T-cell (primary cell): ENCODE data around the gene ARHGEF25. TPM values are rescaled to one million over a fixed set of nuclear protein-coding genes. Genes with fewer than 3 reads are reported as not detected.
"Not testable (repeated sequence)": the region's sequence is repeated elsewhere in the genome, so short reads cannot be mapped to it uniquely, and the experiment has no call there.

ENCODE experiments used
- ATAC-seq, 4 experiments: fragments of 200-7000 bp in 3 of 4; fragments of 150-1000 bp in 1 of 4; cut with Tn5 transposase; replicated peaks in 1 of 4; 1 replicate in 3 of 4; 2 replicates in 1 of 4; pipeline ENCODE4 v1.10.0; 2021; ENCODE audit warnings: moderate library complexity in 3 of 4, mild to moderate bottlenecking in 2 of 4, moderate number of reproducible peaks in 1 of 4
- CTCF ChIA-PET, 2 donors: fragments of 300-600 bp; sonication (Branson Sonifier 250); formaldehyde crosslinking; loops; one replicate each; lab custom pipeline; 2022; ENCODE audit warnings: antibody characterized with exemption in 2 of 2; lab: Charles Lee
- POLR2A ChIA-PET, 2 donors: fragments of 300-600 bp; sonication (Branson Sonifier 250); formaldehyde crosslinking; loops; one replicate each; lab custom pipeline; 2022; ENCODE audit warnings: antibody characterized with exemption in 2 of 2; lab: Charles Lee
- DNase-seq, 35 experiments: peaks; one replicate each; pipeline versions ENCODE4 v3.0.0 to v3.0.0-alpha.2; 2013 to 2023
- H3K27ac ChIP-seq: one replicate; pipeline ENCODE4 v1.5.1; 2013; ENCODE audit warnings: low read length
- H3K27me3 ChIP-seq, 2 experiments: replicated peaks in 1 of 2; 1 replicate in 1 of 2; 2 replicates in 1 of 2; pipeline versions ENCODE4 v1.6.1 to v1.7.0; 2013; ENCODE audit warnings: low read length in 1 of 2, mixed read lengths in 1 of 2; ENCODE audit not compliant: control insufficient read depth in 2 of 2, insufficient read depth in 2 of 2; ENCODE audit errors: extremely low read depth in 1 of 2
- H3K36me3 ChIP-seq, 2 donors: 1 replicate in 1 of 2; 2 replicates in 1 of 2; pipeline versions ENCODE4 v1.6.1 to v1.7.0; 2013; ENCODE audit warnings: low read length in 1 of 2; ENCODE audit not compliant: control insufficient read depth in 2 of 2, insufficient read depth in 1 of 2; ENCODE audit errors: extremely low read depth in 1 of 2
- H3K4me1 ChIP-seq, 2 experiments: 1 replicate in 1 of 2; 2 replicates in 1 of 2; pipeline versions ENCODE4 v1.6.1 to v1.7.0; 2013; ENCODE audit warnings: low read length in 2 of 2, mixed read lengths in 1 of 2; ENCODE audit not compliant: insufficient read depth in 2 of 2, control insufficient read depth in 1 of 2; ENCODE audit errors: extremely low read depth in 1 of 2
- H3K4me3 ChIP-seq, 2 donors: 1 replicate in 1 of 2; 2 replicates in 1 of 2; pipeline versions ENCODE4 v1.5.1 to v1.7.0; 2013; ENCODE audit warnings: mild to moderate bottlenecking in 2 of 2, low read length in 1 of 2, moderate library complexity in 1 of 2; ENCODE audit not compliant: control insufficient read depth in 1 of 2; ENCODE audit errors: extremely low read depth in 1 of 2
- H3K9me3 ChIP-seq: 2 replicates; pipeline ENCODE4 v1.7.0; 2013
- H3K27ac Mint-ChIP-seq, 2 donors: one replicate each; pipeline ENCODE4 v1.8.0; 2020 to 2021; ENCODE audit warnings: mild to moderate bottlenecking in 2 of 2, mixed read lengths in 2 of 2
- H3K27me3 Mint-ChIP-seq, 2 donors: one replicate each; pipeline ENCODE4 v1.8.0; 2021 to 2022; ENCODE audit warnings: mixed read lengths in 2 of 2
- H3K36me3 Mint-ChIP-seq: one replicate; pipeline ENCODE4 v1.8.0; 2021; ENCODE audit warnings: mixed read lengths
- H3K4me1 Mint-ChIP-seq, 3 donors: one replicate each; pipeline ENCODE4 v1.8.0; 2020 to 2022; ENCODE audit warnings: mixed read lengths in 3 of 3, mild to moderate bottlenecking in 1 of 3
- H3K4me3 Mint-ChIP-seq, 3 donors: one replicate each; pipeline ENCODE4 v1.8.0; 2020 to 2022; ENCODE audit warnings: mild to moderate bottlenecking in 3 of 3, mixed read lengths in 3 of 3, moderate library complexity in 3 of 3
- H3K9me3 Mint-ChIP-seq, 3 donors: one replicate each; pipeline ENCODE4 v1.8.0; 2020 to 2022; ENCODE audit warnings: mixed read lengths in 3 of 3
- WGBS: methylation state at CpG from one replicate; pipeline ENCODE4 v1.1.5; 2013; ENCODE audit warnings: missing lambda C conversion rate; ENCODE audit not compliant: insufficient coverage; 5-methylcytosine and 5-hydroxymethylcytosine counted together
- total RNA-seq, 35 experiments: library from RNA in 6 of 35; stranded (reverse) in 6 of 35; fragments of 120-200 nt in 1 of 35; gene quantifications; one replicate each; pipeline versions ENCODE4 v1.2.1 to v1.2.4 and lab custom pipeline; 2013 to 2026

The ARHGEF25 gene
- total RNA-seq, 5 donors from 2014 or later (not counting 1 experiment from before 2014, with no cell fraction given) = 0.67 to 1.4 (median 0.84) TPM

DNA sequence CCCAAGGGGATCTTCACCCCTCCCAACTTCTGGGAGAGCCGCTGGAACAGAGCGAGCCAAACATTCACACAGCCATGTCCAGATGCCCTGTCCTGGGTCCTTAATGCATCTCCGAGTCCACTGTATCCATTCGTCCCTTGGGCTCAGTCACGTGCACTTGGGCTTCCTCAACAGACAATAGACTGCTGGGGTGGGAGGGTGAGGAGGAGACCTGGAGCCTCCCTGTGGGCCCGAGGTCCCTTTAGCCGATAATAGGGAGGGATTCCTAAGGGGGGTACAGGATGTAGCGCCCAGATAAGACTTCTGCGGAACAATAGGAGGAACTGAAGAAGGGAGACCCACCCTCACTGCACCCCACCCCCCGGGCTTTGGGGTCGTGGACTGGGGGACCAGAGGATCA is 6.7 kb downstream of the ARHGEF25 start:
- Mint-ChIP-seq H3K9me3 (no peaks in the 10 kb centered on the region), H3K27me3 (peaks cover 58 to 74% of the 10 kb centered on the region in 2 donors), H3K4me1 (peaks cover 26 to 31% (median 30%) of the 10 kb centered on the region in 3 donors), H3K36me3 (no peaks in the 10 kb centered on the region), H3K4me3 (no peak overlapping the region), H3K27ac (no peak overlapping the region)
- no peak overlapping the region for H3K27ac ChIP-seq
- CTCF ChIA-PET = no interaction called here
- POLR2A ChIA-PET = no interaction called here
- H3K4me1 ChIP-seq = peaks cover 7 to 32% of the 10 kb centered on the region in 2 experiments
- WGBS = 47% methylated on average over 5 of the region's 11 CpGs
- no peak for ATAC-seq
- peaks cover 10 to 93% of the 10 kb centered on the region in 2 experiments for H3K27me3 ChIP-seq
- no peaks in the 10 kb centered on the region for H3K36me3 ChIP-seq
- DNase-seq = no peak
- no peak overlapping the region for H3K4me3 ChIP-seq
- H3K9me3 ChIP-seq = no peaks in the 10 kb centered on the region

DNA sequence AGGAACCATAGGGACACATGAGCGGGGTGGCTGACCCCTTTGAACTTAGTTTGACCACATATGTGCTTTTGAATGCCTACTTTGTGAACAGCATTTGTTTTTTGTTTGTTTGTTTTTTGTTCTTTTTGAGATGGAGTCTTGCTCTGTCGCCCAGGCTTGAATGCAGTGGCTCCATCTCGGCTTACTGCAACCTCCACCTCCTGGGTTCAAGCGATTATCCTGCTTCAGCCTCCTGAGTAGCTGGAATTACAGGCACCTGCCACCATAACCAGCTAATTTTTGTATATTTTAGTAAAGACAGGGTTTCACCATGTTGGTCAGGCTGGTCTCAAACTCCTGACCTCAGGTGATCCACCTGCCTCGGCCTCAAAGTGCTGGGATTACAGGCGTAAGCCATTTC is 7.2 kb downstream of the ARHGEF25 start:
- H3K4me3 Mint-ChIP-seq, H3K9me3 ChIP-seq, H3K27ac Mint-ChIP-seq, CTCF ChIA-PET, DNase-seq, H3K9me3 Mint-ChIP-seq, POLR2A ChIA-PET, H3K36me3 ChIP-seq, ATAC-seq, H3K36me3 Mint-ChIP-seq, H3K27ac ChIP-seq, H3K4me3 ChIP-seq: not testable (repeated sequence)
- Mint-ChIP-seq H3K4me1 (peaks cover 26 to 31% (median 30%) of the 10 kb centered on the region in 3 donors), H3K27me3 (peaks cover 63 to 74% of the 10 kb centered on the region in 2 donors)
- WGBS = 94% methylated on average over 3 of the region's 6 CpGs
- Histone ChIP-seq H3K27me3 (peaks cover 10 to 92% of the 10 kb centered on the region in 2 experiments), H3K4me1 (peaks cover 7 to 32% of the 10 kb centered on the region in 2 experiments)

DNA sequence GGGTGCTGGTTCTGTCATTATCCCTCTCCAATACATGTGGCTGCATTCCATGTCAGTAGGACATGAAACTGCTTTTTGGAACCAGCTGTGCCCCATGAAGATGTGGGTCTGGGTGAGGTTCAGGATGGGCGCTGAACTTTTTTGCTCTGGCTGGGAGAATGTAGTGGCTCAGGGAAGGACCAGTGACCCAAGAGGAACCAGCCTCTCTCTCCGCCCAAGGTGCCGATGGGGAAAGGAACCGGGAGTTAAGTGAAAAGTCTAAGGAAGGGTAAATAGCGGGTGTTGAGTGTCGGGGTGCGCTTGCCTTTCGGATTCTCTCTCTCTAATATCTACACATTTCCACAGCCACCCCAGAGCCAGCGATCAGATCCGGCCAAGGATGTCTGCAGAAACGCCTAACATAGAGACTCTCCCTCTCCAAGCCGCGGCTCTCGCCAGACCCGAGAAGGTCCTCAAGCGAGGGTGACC is 7.8 kb downstream of the ARHGEF25 start:
- peak overlapping the region in 1 of 2 donors; percentile 43 for H3K27ac Mint-ChIP-seq
- peaks cover 69 to 79% of the 10 kb centered on the region in 2 donors for H3K27me3 Mint-ChIP-seq
- ATAC-seq (no peak), DNase-seq (no peak)
- Histone ChIP-seq H3K9me3 (no peaks in the 10 kb centered on the region), H3K27me3 (peaks cover 10 to 92% of the 10 kb centered on the region in 2 experiments), H3K4me1 (peaks cover 7 to 32% of the 10 kb centered on the region in 2 experiments), H3K4me3 (peak overlapping the region in 1 of 2 donors; percentile 5), H3K36me3 (no peaks in the 10 kb centered on the region), H3K27ac (no peak overlapping the region)
- ChIA-PET POLR2A (no interaction called here), CTCF (interaction anchor here in 1 of 2 donors (0.9 kb wide), 1 partner anchor 36 kb away, joined by 3 read pairs; no protein-coding TSS in a partner anchor)
- WGBS = 40% methylated on average over 2 of the region's 16 CpGs
- H3K4me1 Mint-ChIP-seq = peaks cover 26 to 31% (median 30%) of the 10 kb centered on the region in 3 donors
- H3K36me3 Mint-ChIP-seq = no peaks in the 10 kb centered on the region
- H3K9me3 Mint-ChIP-seq = no peaks in the 10 kb centered on the region
- peak overlapping the region in 2 of 3 donors; percentile 41 to 86 for H3K4me3 Mint-ChIP-seq

DNA sequence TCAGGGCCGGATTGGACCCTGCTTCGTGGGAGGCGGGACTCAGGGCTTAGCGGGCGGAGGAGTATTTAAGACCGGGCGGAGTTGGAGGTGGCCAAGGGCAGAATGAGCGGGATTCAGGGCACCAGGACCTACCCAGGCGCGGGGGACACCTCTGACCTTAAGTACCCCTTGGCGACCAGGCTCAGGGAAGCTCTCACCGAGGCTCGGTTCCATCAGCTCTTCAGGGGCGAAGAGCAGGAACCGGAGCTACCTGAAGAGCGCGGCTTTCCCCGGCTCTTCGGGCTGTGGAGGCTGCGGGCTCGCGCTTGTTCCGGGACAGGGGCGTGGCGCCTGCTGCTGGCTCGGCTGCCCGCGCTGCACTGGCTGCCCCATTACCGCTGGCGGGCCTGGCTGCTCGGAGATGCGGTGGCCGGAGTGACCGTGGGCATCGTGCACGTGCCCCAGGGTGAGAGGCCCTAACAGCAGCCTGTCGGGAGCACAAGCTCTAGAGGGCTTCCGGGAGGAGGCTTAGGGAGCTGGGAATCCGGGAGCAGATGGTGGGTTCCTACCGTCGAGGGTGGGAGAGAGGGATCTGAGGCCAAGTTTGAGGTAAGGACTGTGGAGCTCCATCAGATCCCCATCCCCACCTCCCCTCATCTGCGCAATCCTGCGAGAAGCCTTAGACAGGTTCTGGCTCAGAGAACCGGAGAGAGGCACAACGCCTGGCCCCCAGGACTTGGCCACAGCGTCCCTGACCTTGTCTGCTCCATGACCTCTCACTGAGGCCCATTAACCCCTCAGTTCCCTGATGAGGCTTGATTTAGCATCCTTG is 8.4 kb downstream of the ARHGEF25 start:
- WGBS = 9% methylated on average over 37 of the region's 46 CpGs
- DNase-seq = peak in 8 of 35 experiments; percentile 21 to 57 (median 28)

DNA sequence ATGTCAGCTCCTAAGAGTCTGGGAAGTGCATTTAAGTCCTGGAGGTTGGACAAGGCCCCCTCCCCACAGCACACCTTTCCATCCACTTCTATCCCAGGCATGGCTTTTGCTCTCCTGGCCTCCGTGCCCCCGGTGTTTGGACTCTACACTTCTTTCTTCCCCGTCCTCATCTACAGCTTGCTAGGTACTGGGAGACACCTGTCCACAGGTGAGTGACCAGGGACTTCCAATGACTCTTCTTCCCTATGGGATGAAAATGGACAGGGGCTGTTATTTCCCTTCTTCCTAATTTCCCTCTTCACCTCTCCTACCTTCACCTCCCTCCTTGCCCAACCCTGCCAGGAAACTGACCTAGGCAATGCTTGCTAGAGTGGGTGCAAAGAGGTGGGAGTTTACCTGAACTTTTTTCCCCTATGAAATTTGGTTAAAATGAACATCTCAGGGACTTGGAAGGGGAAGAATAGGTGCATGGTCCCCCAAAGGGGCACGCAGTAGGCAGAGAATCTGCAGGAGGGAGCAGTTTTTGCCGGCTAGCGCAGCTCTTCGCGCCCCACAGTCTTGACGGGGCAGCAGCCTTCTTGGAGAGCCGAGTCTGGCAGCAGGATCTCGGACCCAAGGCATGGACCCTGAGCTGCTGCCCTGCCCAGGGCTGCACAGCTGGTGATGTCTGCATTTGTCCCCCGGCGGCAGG is 9.2 kb downstream of the ARHGEF25 start:
- DNase-seq (no peak), ATAC-seq (peak in 2 of 4 experiments; percentile 4)
- ChIA-PET CTCF (interaction anchor here (0.7 to 3.5 kb wide), 9 partner anchors 9 to 285 kb away, joined by 3 to 21 read pairs (median 3); partner anchors contain the start of genes ARHGEF25 (in 1 of the 2) and GLI1 (in 1 of the 2)), POLR2A (no interaction called here)
- WGBS = 13% methylated on average over 11 of the region's 13 CpGs
- Mint-ChIP-seq H3K4me1 (peaks cover 26 to 31% (median 30%) of the 10 kb centered on the region in 3 donors), H3K27me3 (peaks cover 83 to 88% of the 10 kb centered on the region in 2 donors), H3K27ac (no peak overlapping the region), H3K9me3 (no peaks in the 10 kb centered on the region), H3K36me3 (no peaks in the 10 kb centered on the region), H3K4me3 (peak overlapping the region; percentile 71 to 86 (median 72))
- H3K27ac ChIP-seq = no peak overlapping the region
- peaks cover 7 to 32% of the 10 kb centered on the region in 2 experiments for H3K4me1 ChIP-seq
- H3K4me3 ChIP-seq = peak overlapping the region; percentile 39 to 68
- H3K36me3 ChIP-seq = no peaks in the 10 kb centered on the region
- H3K9me3 ChIP-seq = no peaks in the 10 kb centered on the region
- peaks cover 13 to 95% of the 10 kb centered on the region in 2 experiments for H3K27me3 ChIP-seq

More for the DNA sequence above, 8.4 kb downstream of the ARHGEF25 start:
- Histone ChIP-seq H3K4me3 (peak overlapping the region in 1 of 2 donors; percentile 5), H3K27me3 (peaks cover 13 to 93% of the 10 kb centered on the region in 2 experiments), H3K9me3 (no peaks in the 10 kb centered on the region), H3K36me3 (no peaks in the 10 kb centered on the region), H3K4me1 (peaks cover 7 to 32% of the 10 kb centered on the region in 2 experiments), H3K27ac (no peak overlapping the region)
- Mint-ChIP-seq H3K4me3 (peak overlapping the region in 2 of 3 donors; percentile 41 to 86), H3K27ac (peak overlapping the region in 1 of 2 donors; percentile 43), H3K9me3 (no peaks in the 10 kb centered on the region), H3K27me3 (peaks cover 75 to 84% of the 10 kb centered on the region in 2 donors), H3K4me1 (peaks cover 26 to 31% (median 30%) of the 10 kb centered on the region in 3 donors), H3K36me3 (no peaks in the 10 kb centered on the region)
- CTCF ChIA-PET = interaction anchor here (0.9 to 3.5 kb wide), 5 partner anchors 8 to 161 kb away, joined by 3 to 21 read pairs (median 4); partner anchors contain the start of genes ARHGEF25 (in 1 of the 2) and GLI1 (in 1 of the 2)
- POLR2A ChIA-PET = no interaction called here
- peak; percentile 44 to 62 (median 51) for ATAC-seq
